CD4-positive, alpha-beta T cell (primary cell): ENCODE results near the gene SPHK1. TPM values are rescaled to one million over a fixed set of nuclear protein-coding genes. Genes with fewer than 3 reads are reported as not detected.

ENCODE experiments used
- ATAC-seq: fragments of 200-7000 bp; cut with Tn5 transposase; one replicate; pipeline ENCODE4 v1.10.0; 2022; ENCODE audit warnings: mild to moderate bottlenecking; ENCODE audit not compliant: poor library complexity
- CTCF ChIA-PET: fragments of 350-600 bp; sonication (Branson Sonifier 250); formaldehyde crosslinking; loops from one replicate; lab custom pipeline; 2021; ENCODE audit warnings: antibody characterized with exemption, inconsistent platforms; lab: Charles Lee
- POLR2A ChIA-PET: fragments of 350-600 bp; sonication (Branson Sonifier 250); formaldehyde crosslinking; loops from one replicate; lab custom pipeline; 2021; ENCODE audit warnings: antibody characterized with exemption, inconsistent platforms; lab: Charles Lee
- DNase-seq, 14 experiments: peaks; one replicate each; pipeline ENCODE4 v3.0.0-alpha.2; 2013 to 2020; ENCODE audit warnings: mixed read lengths in 2 of 14
- H3K27ac ChIP-seq, 2 donors: one replicate each; pipeline versions ENCODE4 v1.5.1 to v1.7.0; 2013; ENCODE audit warnings: low read length in 2 of 2, low read depth in 1 of 2, mild to moderate bottlenecking in 1 of 2
- H3K27me3 ChIP-seq, 2 experiments: 1 replicate in 1 of 2; 2 replicates in 1 of 2; pipeline versions ENCODE4 v1.6.1 to v1.7.0; 2013; ENCODE audit warnings: low read length in 2 of 2, control low read depth in 1 of 2, mild to moderate bottlenecking in 1 of 2, moderate library complexity in 1 of 2; ENCODE audit not compliant: insufficient read depth in 2 of 2, control insufficient read depth in 1 of 2
- H3K36me3 ChIP-seq: one replicate; pipeline ENCODE4 v1.6.1; 2013; ENCODE audit warnings: low read length, control low read depth; ENCODE audit not compliant: insufficient read depth
- H3K4me1 ChIP-seq: one replicate; pipeline ENCODE4 v1.6.1; 2013; ENCODE audit warnings: low read length, control low read depth; ENCODE audit not compliant: insufficient read depth
- H3K4me3 ChIP-seq: one replicate; pipeline ENCODE4 v1.5.1; 2013; ENCODE audit warnings: mild to moderate bottlenecking, low read length, moderate library complexity
- H3K9me3 ChIP-seq, 2 experiments: 1 replicate in 1 of 2; 2 replicates in 1 of 2; pipeline versions ENCODE4 v1.6.1 to v1.7.0; 2013; ENCODE audit warnings: low read length in 2 of 2, mild to moderate bottlenecking in 2 of 2, control low read depth in 1 of 2, moderate library complexity in 1 of 2; ENCODE audit not compliant: control insufficient read depth in 1 of 2, insufficient read depth in 1 of 2
- H3K27ac Mint-ChIP-seq: one replicate; pipeline ENCODE4 v1.8.0; 2020; ENCODE audit warnings: mixed read lengths
- H3K27me3 Mint-ChIP-seq: one replicate; pipeline ENCODE4 v1.8.0; 2021; ENCODE audit warnings: mixed read lengths
- H3K36me3 Mint-ChIP-seq: one replicate; pipeline ENCODE4 v1.8.0; 2021; ENCODE audit warnings: low read depth, mixed read lengths
- H3K4me1 Mint-ChIP-seq: one replicate; pipeline ENCODE4 v1.8.0; 2021; ENCODE audit warnings: low read depth, mixed read lengths
- H3K4me3 Mint-ChIP-seq: one replicate; pipeline ENCODE4 v1.8.0; 2020; ENCODE audit warnings: mild to moderate bottlenecking, mixed read lengths
- H3K9me3 Mint-ChIP-seq: one replicate; pipeline ENCODE4 v1.8.0; 2020; ENCODE audit warnings: mixed read lengths
- CTCF ChIP-seq: fragments of 200-600 bp; IDR thresholded peaks from one replicate; pipeline ENCODE4 v1.8.0; 2022; ENCODE audit warnings: antibody characterized with exemption, mild to moderate bottlenecking
- intact Hi-C, 2 experiments: fragments of 100-400 bp; cut with DNase I in 1 of 2; cut with micrococcal nuclease in 1 of 2; formaldehyde crosslinking; loops; one replicate each; pipeline versions ENCODE4 v1.15.1 to v1.9.0; 2023 to 2025; cut with DNase I, micrococcal nuclease
- total RNA-seq, 174 experiments: library from RNA in 2 of 174; stranded (reverse) in 2 of 174; gene quantifications; one replicate each; pipeline ENCODE4 v1.2.3 and lab custom pipeline; 2021 to 2026

SPHK1 gene
- total RNA-seq, 2 experiments from 2014 or later: 0.45 to 1.1 TPM

GRCh38 chr17:76363107-76363842 lies 21.1 kb upstream of the SPHK1 start:
- no peaks in the 10 kb centered on the region for H3K4me1 ChIP-seq
- H3K36me3 Mint-ChIP-seq: no peaks in the 10 kb centered on the region
- no peak for TF ChIP-seq CTCF
- H3K27me3 ChIP-seq: no peaks in the 10 kb centered on the region
- H3K27ac Mint-ChIP-seq: no peak overlapping the region
- H3K27ac ChIP-seq: no peak overlapping the region
- CTCF ChIA-PET: no interaction called here
- no peaks in the 10 kb centered on the region for H3K27me3 Mint-ChIP-seq
- no peak overlapping the region for H3K4me3 Mint-ChIP-seq
- ATAC-seq (no peak), DNase-seq (no peak)
- H3K9me3 ChIP-seq: no peaks in the 10 kb centered on the region
- POLR2A ChIA-PET: interaction anchor here (0.6 to 1.4 kb wide), 2 partner anchors 9 to 10 kb away, joined by 3 to 4 read pairs; no protein-coding TSS in a partner anchor
- no peaks in the 10 kb centered on the region for H3K36me3 ChIP-seq
- H3K4me1 Mint-ChIP-seq: no peaks in the 10 kb centered on the region
- H3K4me3 ChIP-seq: no peak overlapping the region
- no peaks in the 10 kb centered on the region for H3K9me3 Mint-ChIP-seq
- intact Hi-C loops: no loop called here

GRCh38 chr17:76365256-76365903 lies 19.0 kb upstream of the SPHK1 start:
- Mint-ChIP-seq H3K36me3 (no peaks in the 10 kb centered on the region), H3K27me3 (no peaks in the 10 kb centered on the region), H3K9me3 (no peaks in the 10 kb centered on the region), H3K4me1 (no peaks in the 10 kb centered on the region), H3K4me3 (no peak overlapping the region), H3K27ac (no peak overlapping the region)
- no peak overlapping the region for H3K27ac ChIP-seq
- H3K27me3 ChIP-seq: no peaks in the 10 kb centered on the region
- intact Hi-C loops: no loop called here
- no peak for ATAC-seq
- no peak for DNase-seq
- ChIA-PET POLR2A (interaction anchor here (1.4 kb wide), 1 partner anchor 12 kb away, joined by 4 read pairs; no protein-coding TSS in a partner anchor), CTCF (interaction anchor here (0.7 to 1.7 kb wide), 2 partner anchors 20 to 33 kb away, joined by 4 to 7 read pairs; no protein-coding TSS in a partner anchor)
- H3K9me3 ChIP-seq: no peaks in the 10 kb centered on the region
- no peaks in the 10 kb centered on the region for H3K4me1 ChIP-seq
- H3K36me3 ChIP-seq: no peaks in the 10 kb centered on the region
- no peak overlapping the region for H3K4me3 ChIP-seq
- TF ChIP-seq CTCF: no peak

- H3K27me3 ChIP-seq: no peaks in the 10 kb centered on the region
- H3K4me3 Mint-ChIP-seq: no peak overlapping the region
- ChIA-PET CTCF (interaction anchor here (1.7 kb wide), 1 partner anchor 32 kb away, joined by 7 read pairs; no protein-coding TSS in a partner anchor), POLR2A (interaction anchor here (1.4 kb wide), 1 partner anchor 13 kb away, joined by 4 read pairs; no protein-coding TSS in a partner anchor)
- H3K4me1 Mint-ChIP-seq: no peaks in the 10 kb centered on the region
- no peaks in the 10 kb centered on the region for H3K36me3 Mint-ChIP-seq
- intact Hi-C loops: no loop called here
- no peaks in the 10 kb centered on the region for H3K9me3 Mint-ChIP-seq
- H3K36me3 ChIP-seq: no peaks in the 10 kb centered on the region
- H3K27me3 Mint-ChIP-seq: no peaks in the 10 kb centered on the region
- no peak overlapping the region for H3K27ac ChIP-seq
- no peak for ATAC-seq
- no peaks in the 10 kb centered on the region for H3K9me3 ChIP-seq
- no peaks in the 10 kb centered on the region for H3K4me1 ChIP-seq
- H3K4me3 ChIP-seq: no peak overlapping the region
- H3K27ac Mint-ChIP-seq: no peak overlapping the region
- no peak for DNase-seq
- TF ChIP-seq CTCF: no peak
These were observed 18.2 kb upstream of the SPHK1 start for GRCh38 chr17:76366247-76366646.
